ENCODE results near the gene NUTM1. TPM values are rescaled to one million over a fixed set of nuclear protein-coding genes. Genes with fewer than 3 reads are reported as not detected.
"Not testable (repeated sequence)": the region's sequence is repeated elsewhere in the genome, so short reads cannot be mapped to it uniquely, and the experiment has no call there.

The NUTM1 gene
- total RNA-seq, 1 donor, result under 0.01 TPM

DNA sequence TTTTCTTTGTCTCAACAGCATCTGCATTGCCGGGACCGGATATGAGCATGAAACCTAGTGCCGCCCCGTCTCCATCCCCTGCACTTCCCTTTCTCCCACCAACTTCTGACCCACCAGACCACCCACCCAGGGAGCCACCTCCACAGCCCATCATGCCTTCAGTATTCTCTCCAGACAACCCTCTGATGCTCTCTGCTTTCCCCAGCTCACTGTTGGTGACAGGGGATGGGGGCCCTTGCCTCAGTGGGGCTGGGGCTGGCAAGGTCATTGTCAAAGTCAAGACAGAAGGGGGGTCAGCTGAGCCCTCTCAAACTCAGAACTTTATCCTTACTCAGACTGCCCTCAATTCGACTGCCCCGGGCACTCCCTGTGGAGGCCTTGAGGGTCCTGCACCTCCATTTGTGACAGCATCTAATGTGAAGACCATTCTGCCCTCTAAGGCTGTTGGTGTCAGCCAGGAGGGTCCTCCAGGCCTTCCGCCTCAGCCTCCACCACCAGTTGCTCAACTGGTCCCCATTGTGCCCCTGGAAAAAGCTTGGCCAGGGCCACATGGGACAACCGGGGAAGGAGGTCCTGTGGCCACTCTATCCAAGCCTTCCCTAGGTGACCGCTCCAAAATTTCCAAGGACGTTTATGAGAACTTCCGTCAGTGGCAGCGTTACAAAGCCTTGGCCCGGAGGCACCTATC, 5.0 kb downstream of the NUTM1 start:
- TF ChIP-seq, protein P1, sequence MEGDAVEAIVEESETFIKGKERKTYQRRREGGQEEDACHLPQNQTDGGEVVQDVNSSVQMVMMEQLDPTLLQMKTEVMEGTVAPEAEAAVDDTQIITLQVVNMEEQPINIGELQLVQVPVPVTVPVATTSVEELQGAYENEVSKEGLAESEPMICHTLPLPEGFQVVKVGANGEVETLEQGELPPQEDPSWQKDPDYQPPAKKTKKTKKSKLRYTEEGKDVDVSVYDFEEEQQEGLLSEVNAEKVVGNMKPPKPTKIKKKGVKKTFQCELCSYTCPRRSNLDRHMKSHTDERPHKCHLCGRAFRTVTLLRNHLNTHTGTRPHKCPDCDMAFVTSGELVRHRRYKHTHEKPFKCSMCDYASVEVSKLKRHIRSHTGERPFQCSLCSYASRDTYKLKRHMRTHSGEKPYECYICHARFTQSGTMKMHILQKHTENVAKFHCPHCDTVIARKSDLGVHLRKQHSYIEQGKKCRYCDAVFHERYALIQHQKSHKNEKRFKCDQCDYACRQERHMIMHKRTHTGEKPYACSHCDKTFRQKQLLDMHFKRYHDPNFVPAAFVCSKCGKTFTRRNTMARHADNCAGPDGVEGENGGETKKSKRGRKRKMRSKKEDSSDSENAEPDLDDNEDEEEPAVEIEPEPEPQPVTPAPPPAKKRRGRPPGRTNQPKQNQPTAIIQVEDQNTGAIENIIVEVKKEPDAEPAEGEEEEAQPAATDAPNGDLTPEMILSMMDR (IDR thresholded peaks at IDR 0.05; ENCODE audit: extremely low read depth, low read depth, low read length), result no peak
- Histone ChIP-seq H3K27ac (ENCODE audit: low read depth, low read length) (no peak overlapping the region), H3K79me2 (ENCODE audit: insufficient read depth, low read length) (no peaks in the 10 kb centered on the region), H4K20me1 (ENCODE audit: insufficient read depth, low read length) (no peaks in the 10 kb centered on the region), H2AFZ (ENCODE audit: low read length) (no peak overlapping the region), H3K36me3 (ENCODE audit: insufficient read depth, low read length) (no peaks in the 10 kb centered on the region), H3K4me2 (ENCODE audit: insufficient read depth, low read length) (no peak overlapping the region), H3K9me3 (ENCODE audit: low read depth, low read length) (no peaks in the 10 kb centered on the region), H3K4me1 (ENCODE audit: insufficient read depth, low read length) (no peaks in the 10 kb centered on the region), H3K27me3 (ENCODE audit: insufficient read depth, low read length) (no peaks in the 10 kb centered on the region), H3K4me3 (ENCODE audit: insufficient read depth, low read length) (no peak overlapping the region)
- no peak for DNase-seq (ENCODE audit: insufficient read length, low spot score, missing footprints)

DNA sequence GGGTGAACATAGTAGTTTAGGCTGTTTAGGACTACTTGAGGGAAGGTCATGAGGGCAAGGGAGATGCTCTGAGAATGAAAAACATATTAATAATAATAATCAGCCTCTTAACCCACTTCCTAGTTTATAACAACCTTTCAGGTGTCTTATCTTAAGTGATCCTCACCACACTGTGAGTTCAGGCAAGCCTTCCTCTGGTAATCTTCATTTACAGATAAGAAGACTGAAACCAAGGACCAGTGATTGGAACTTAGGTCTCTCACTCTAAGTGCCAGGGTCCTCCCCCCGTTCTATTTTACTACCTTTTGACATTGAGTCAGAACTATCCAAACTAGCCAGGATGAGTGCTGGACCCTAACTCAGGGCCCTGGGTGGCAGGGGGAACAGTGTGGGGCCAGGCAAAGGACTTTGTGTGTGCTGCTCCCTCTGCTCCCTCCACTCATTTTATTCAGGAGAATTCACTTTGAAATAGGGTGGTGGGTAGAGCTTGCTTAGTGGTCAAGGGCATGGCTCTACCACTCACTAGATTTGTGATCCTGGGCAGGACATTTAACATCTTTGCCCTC, 5.7 kb downstream of the NUTM1 start:
- no peak for DNase-seq (ENCODE audit: insufficient read length, low spot score, missing footprints)
- TF ChIP-seq, protein P1 (IDR thresholded peaks at IDR 0.05; ENCODE audit: extremely low read depth, low read depth, low read length), result no peak
- Histone ChIP-seq H3K4me3 (ENCODE audit: insufficient read depth, low read length) (no peak overlapping the region), H3K27ac (ENCODE audit: low read depth, low read length) (no peak overlapping the region), H4K20me1 (ENCODE audit: insufficient read depth, low read length) (no peaks in the 10 kb centered on the region), H3K4me2 (ENCODE audit: insufficient read depth, low read length) (no peak overlapping the region), H3K9me3 (ENCODE audit: low read depth, low read length) (no peaks in the 10 kb centered on the region), H3K36me3 (ENCODE audit: insufficient read depth, low read length) (no peaks in the 10 kb centered on the region), H2AFZ (ENCODE audit: low read length) (no peak overlapping the region), H3K4me1 (ENCODE audit: insufficient read depth, low read length) (no peaks in the 10 kb centered on the region), H3K27me3 (ENCODE audit: insufficient read depth, low read length) (no peaks in the 10 kb centered on the region), H3K79me2 (ENCODE audit: insufficient read depth, low read length) (no peaks in the 10 kb centered on the region)

- Histone ChIP-seq H3K36me3 (ENCODE audit: insufficient read depth, low read length) (no peaks in the 10 kb centered on the region), H3K9me3 (ENCODE audit: low read depth, low read length) (no peaks in the 10 kb centered on the region), H3K27me3 (ENCODE audit: insufficient read depth, low read length) (no peaks in the 10 kb centered on the region), H4K20me1 (ENCODE audit: insufficient read depth, low read length) (no peaks in the 10 kb centered on the region), H3K4me2 (ENCODE audit: insufficient read depth, low read length) (no peak overlapping the region), H3K79me2 (ENCODE audit: insufficient read depth, low read length) (no peaks in the 10 kb centered on the region), H3K27ac (ENCODE audit: low read depth, low read length) (no peak overlapping the region), H3K4me3 (ENCODE audit: insufficient read depth, low read length) (no peak overlapping the region), H3K4me1 (ENCODE audit: insufficient read depth, low read length) (no peaks in the 10 kb centered on the region), H2AFZ (ENCODE audit: low read length) (no peak overlapping the region)
- DNase-seq (ENCODE audit: insufficient read length, low spot score, missing footprints), result no peak
- TF ChIP-seq, protein P1 (IDR thresholded peaks at IDR 0.05; ENCODE audit: extremely low read depth, low read depth, low read length), result no peak
These were observed 6.7 kb downstream of the NUTM1 start for GRCh38 chr15:34349769-34350168.

DNA sequence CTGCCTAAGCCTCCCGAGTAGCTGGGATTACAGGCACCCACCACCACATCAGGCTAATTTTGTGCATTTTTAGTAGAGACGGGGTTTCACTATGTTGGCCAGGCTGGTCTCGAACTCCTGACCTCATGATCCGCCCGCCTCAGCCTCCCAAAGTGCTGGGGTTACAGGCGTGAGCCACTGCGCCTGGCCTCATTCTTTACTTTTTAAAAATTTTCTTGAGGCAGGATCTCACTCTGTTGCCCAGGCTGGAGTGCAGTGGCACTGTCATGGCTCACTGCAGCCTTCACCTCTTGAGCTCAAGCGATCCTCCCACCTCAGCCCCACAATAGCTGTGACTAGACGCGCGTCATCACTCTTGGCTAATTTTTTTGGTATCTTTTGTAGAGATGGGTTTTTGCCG, 9.9 kb downstream of the NUTM1 start:
- H3K9me3 ChIP-seq (ENCODE audit: low read depth, low read length); H3K4me1 ChIP-seq (ENCODE audit: insufficient read depth, low read length); DNase-seq (ENCODE audit: insufficient read length, low spot score, missing footprints); H3K27ac ChIP-seq (ENCODE audit: low read depth, low read length); H3K4me2 ChIP-seq (ENCODE audit: insufficient read depth, low read length); H3K4me3 ChIP-seq (ENCODE audit: insufficient read depth, low read length); H2AFZ ChIP-seq (ENCODE audit: low read length); H3K79me2 ChIP-seq (ENCODE audit: insufficient read depth, low read length); H3K36me3 ChIP-seq (ENCODE audit: insufficient read depth, low read length); H4K20me1 ChIP-seq (ENCODE audit: insufficient read depth, low read length); H3K27me3 ChIP-seq (ENCODE audit: insufficient read depth, low read length): not testable (repeated sequence)

Measured in osteoblast (primary cell).